ENCODE data around the gene FAM229A. TPM values are rescaled to one million over a fixed set of nuclear protein-coding genes. Genes with fewer than 3 reads are reported as not detected.

Gene FAM229A
- total and polyA plus RNA-seq, 2 donors (not counting 1 experiment from before 2014, with no cell fraction given) = 0.77 to 0.99 TPM

- no peak overlapping the region for H2AFZ ChIP-seq (ENCODE audit: low read length)
- no peak overlapping the region for H3K27ac ChIP-seq (ENCODE audit: insufficient read depth, low read length)
- H3K79me2 ChIP-seq (ENCODE audit: control insufficient read depth, insufficient read depth, low read length) = peaks cover 12% of the 10 kb centered on the region
- H3K4me3 ChIP-seq (replicated peaks in 1 of 4; ENCODE audit: control extremely low read depth in 1 of 4, insufficient read depth in 1 of 4, low read depth in 3 of 4, low read length in 4 of 4) = no peak overlapping the region
- no peaks in the 10 kb centered on the region for H3K9me3 ChIP-seq (ENCODE audit: control insufficient read depth, insufficient read depth, low read depth, low read length)
- H3K36me3 ChIP-seq (ENCODE audit: control insufficient read depth, insufficient read depth, low read length) = no peaks in the 10 kb centered on the region
- H3K4me1 ChIP-seq (ENCODE audit: control insufficient read depth, extremely low read depth, insufficient read depth, low read length) = no peaks in the 10 kb centered on the region
- H3K27me3 ChIP-seq (ENCODE audit: control insufficient read depth, insufficient read depth, low read length) = no peaks in the 10 kb centered on the region
- no peaks in the 10 kb centered on the region for H4K20me1 ChIP-seq (ENCODE audit: control insufficient read depth, extremely low read depth, insufficient read depth, low read length)
- no peak overlapping the region for H3K4me2 ChIP-seq (ENCODE audit: extremely low read depth, insufficient read depth, low read length)
- H3K9ac ChIP-seq (ENCODE audit: insufficient read depth, low read length) = no peak overlapping the region
- TF ChIP-seq, protein P1, sequence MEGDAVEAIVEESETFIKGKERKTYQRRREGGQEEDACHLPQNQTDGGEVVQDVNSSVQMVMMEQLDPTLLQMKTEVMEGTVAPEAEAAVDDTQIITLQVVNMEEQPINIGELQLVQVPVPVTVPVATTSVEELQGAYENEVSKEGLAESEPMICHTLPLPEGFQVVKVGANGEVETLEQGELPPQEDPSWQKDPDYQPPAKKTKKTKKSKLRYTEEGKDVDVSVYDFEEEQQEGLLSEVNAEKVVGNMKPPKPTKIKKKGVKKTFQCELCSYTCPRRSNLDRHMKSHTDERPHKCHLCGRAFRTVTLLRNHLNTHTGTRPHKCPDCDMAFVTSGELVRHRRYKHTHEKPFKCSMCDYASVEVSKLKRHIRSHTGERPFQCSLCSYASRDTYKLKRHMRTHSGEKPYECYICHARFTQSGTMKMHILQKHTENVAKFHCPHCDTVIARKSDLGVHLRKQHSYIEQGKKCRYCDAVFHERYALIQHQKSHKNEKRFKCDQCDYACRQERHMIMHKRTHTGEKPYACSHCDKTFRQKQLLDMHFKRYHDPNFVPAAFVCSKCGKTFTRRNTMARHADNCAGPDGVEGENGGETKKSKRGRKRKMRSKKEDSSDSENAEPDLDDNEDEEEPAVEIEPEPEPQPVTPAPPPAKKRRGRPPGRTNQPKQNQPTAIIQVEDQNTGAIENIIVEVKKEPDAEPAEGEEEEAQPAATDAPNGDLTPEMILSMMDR (conservative IDR thresholded peaks at IDR 0.05 in 1 of 2, IDR thresholded peaks at IDR 0.05 in 1 of 2; ENCODE audit: low read depth in 1 of 2, low read length in 2 of 2) = no peak
- no peak for TF ChIP-seq EZH2 (IDR thresholded peaks at IDR 0.05; ENCODE audit: low read length, missing control alignments)
- no peak for DNase-seq (ENCODE audit: low read depth in 2 of 2)
These were observed 50.4 kb downstream of the FAM229A start for GRCh38 chr1:32311709-32312393.

Other genes starting within 250 kb of the FAM229A start
- 94.0 and 118 TPM in 2 replicates for gene TXLNA, start 182.8 kb downstream of the FAM229A start, total RNA-seq
- gene TXLNA, start 182.8 kb downstream of the FAM229A start, polyA plus RNA-seq = 56.5 and 64.0 TPM in 2 replicates
- gene CCDC28B, start 161.9 kb downstream of the FAM229A start, total RNA-seq = 7.4 and 12.4 TPM in 2 replicates
- 9.4 and 10.1 TPM in 2 replicates for gene CCDC28B, start 161.9 kb downstream of the FAM229A start, polyA plus RNA-seq
- gene IQCC, start 156.8 kb downstream of the FAM229A start, total RNA-seq = 1.3 and 2.3 TPM in 2 replicates
- 2.0 and 2.6 TPM in 2 replicates for gene IQCC, start 156.8 kb downstream of the FAM229A start, polyA plus RNA-seq
- gene DCDC2B, start 153.4 kb downstream of the FAM229A start, total RNA-seq = not detected in 2 replicates
- gene DCDC2B, start 153.4 kb downstream of the FAM229A start, polyA plus RNA-seq = not detected in 2 replicates
- gene TMEM234, start 140.1 kb downstream of the FAM229A start, total RNA-seq = 12.1 and 17.5 TPM in 2 replicates
- 15.8 TPM in 2 replicates for gene TMEM234, start 140.1 kb downstream of the FAM229A start, polyA plus RNA-seq
- 246 and 277 TPM in 2 replicates for gene EIF3I, start 140.1 kb downstream of the FAM229A start, total RNA-seq
- gene EIF3I, start 140.1 kb downstream of the FAM229A start, polyA plus RNA-seq = 492 and 721 TPM in 2 replicates
- gene FAM167B, start 115.3 kb downstream of the FAM229A start, total RNA-seq = 2.1 and 3.1 TPM in 2 replicates
- 1.0 and 1.3 TPM in 2 replicates for gene FAM167B, start 115.3 kb downstream of the FAM229A start, polyA plus RNA-seq
- not detected in 2 replicates for gene LCK, start 111.2 kb downstream of the FAM229A start, total RNA-seq
- not detected in 2 replicates for gene LCK, start 111.2 kb downstream of the FAM229A start, polyA plus RNA-seq
- gene HDAC1, start 70.4 kb downstream of the FAM229A start, total RNA-seq = 86.3 and 100 TPM in 2 replicates
- 143 and 159 TPM in 2 replicates for gene HDAC1, start 70.4 kb downstream of the FAM229A start, polyA plus RNA-seq
- 11.7 and 33.1 TPM in 2 replicates for gene MARCKSL1, start 26.3 kb downstream of the FAM229A start, total RNA-seq
- 79.1 and 107 TPM in 2 replicates for gene MARCKSL1, start 26.3 kb downstream of the FAM229A start, polyA plus RNA-seq
- gene TSSK3, start 54 bp upstream of the FAM229A start, total RNA-seq = 0.50 and 0.51 TPM in 2 replicates
- 0.35 and 0.58 TPM in 2 replicates for gene TSSK3, start 54 bp upstream of the FAM229A start, polyA plus RNA-seq
- 48.5 and 55.5 TPM in 2 replicates for gene BSDC1, start 32.0 kb upstream of the FAM229A start, total RNA-seq
- 42.4 and 42.8 TPM in 2 replicates for gene BSDC1, start 32.0 kb upstream of the FAM229A start, polyA plus RNA-seq
- gene ZBTB8B, start 102.6 kb upstream of the FAM229A start, total RNA-seq = not detected in 2 replicates
- not detected in 2 replicates for gene ZBTB8B, start 102.6 kb upstream of the FAM229A start, polyA plus RNA-seq
- 5.6 and 5.9 TPM in 2 replicates for gene ZBTB8A, start 176.9 kb upstream of the FAM229A start, total RNA-seq
- gene ZBTB8A, start 176.9 kb upstream of the FAM229A start, polyA plus RNA-seq = 6.0 and 6.9 TPM in 2 replicates